ENCODE results near the gene FAF2.

FAF2 gene

DNA sequence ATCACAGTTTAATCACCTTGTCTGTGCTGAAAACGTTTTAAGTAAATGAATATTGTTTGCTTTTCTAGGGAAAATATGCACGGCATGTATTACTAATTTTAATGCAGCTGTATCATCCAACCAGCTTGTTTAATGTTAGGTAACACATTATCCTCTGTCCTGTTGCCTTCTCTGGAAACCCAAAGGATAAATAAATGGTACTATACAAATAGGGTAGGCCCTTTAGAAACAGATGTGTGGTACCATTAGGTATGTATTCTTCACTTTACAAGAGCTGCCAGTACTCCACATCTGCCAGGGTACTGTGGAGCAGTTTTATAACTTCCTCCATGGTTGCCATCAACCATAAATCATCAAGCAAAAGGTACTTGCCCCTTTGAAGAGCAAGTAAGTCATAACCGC, 42.9 kb downstream of the FAF2 start:
- peaks cover 71% of the 10 kb centered on the region for H3K36me3 ChIP-seq
- peaks cover 16 to 24% of the 10 kb centered on the region in 2 experiments for H3K4me1 ChIP-seq (ENCODE audit: control insufficient read depth in 1 of 2, insufficient read depth in 1 of 2, low read depth in 1 of 2, low read length in 1 of 2)
- TF ChIP-seq, protein P1, sequence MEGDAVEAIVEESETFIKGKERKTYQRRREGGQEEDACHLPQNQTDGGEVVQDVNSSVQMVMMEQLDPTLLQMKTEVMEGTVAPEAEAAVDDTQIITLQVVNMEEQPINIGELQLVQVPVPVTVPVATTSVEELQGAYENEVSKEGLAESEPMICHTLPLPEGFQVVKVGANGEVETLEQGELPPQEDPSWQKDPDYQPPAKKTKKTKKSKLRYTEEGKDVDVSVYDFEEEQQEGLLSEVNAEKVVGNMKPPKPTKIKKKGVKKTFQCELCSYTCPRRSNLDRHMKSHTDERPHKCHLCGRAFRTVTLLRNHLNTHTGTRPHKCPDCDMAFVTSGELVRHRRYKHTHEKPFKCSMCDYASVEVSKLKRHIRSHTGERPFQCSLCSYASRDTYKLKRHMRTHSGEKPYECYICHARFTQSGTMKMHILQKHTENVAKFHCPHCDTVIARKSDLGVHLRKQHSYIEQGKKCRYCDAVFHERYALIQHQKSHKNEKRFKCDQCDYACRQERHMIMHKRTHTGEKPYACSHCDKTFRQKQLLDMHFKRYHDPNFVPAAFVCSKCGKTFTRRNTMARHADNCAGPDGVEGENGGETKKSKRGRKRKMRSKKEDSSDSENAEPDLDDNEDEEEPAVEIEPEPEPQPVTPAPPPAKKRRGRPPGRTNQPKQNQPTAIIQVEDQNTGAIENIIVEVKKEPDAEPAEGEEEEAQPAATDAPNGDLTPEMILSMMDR (IDR thresholded peaks at IDR 0.05): no peak
- no peak overlapping the region for H3K4me3 ChIP-seq (ENCODE audit: low read depth in 1 of 2, low read length in 1 of 2)
- H3K27ac ChIP-seq: no peak overlapping the region
- no peaks in the 10 kb centered on the region for H3K27me3 ChIP-seq
- H3K9me3 ChIP-seq: no peaks in the 10 kb centered on the region

DNA sequence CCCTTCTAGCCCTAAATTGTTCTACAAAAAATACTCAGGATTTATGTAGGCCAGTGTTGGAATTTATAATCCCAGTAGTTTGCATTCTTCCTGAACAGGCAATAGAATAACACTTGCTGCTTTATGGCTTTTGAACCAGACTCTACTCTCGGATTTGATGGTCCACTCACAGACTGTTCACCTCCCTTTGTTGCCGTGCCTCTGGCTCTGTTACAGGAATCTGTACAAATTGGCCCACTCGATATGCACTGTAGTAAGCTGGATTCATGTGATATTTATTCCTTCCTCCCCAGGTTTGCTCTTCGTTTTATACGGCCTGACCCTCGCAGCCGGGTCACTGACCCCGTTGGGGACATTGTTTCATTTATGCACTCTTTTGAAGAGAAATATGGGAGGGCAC, 43.7 kb downstream of the FAF2 start:
- H3K9me3 ChIP-seq: no peaks in the 10 kb centered on the region
- H3K27ac ChIP-seq: no peak overlapping the region
- peaks cover 12 to 17% of the 10 kb centered on the region in 2 experiments for H3K4me1 ChIP-seq (ENCODE audit: control insufficient read depth in 1 of 2, insufficient read depth in 1 of 2, low read depth in 1 of 2, low read length in 1 of 2)
- no peak overlapping the region for H3K4me3 ChIP-seq (ENCODE audit: low read depth in 1 of 2, low read length in 1 of 2)
- H3K27me3 ChIP-seq: no peaks in the 10 kb centered on the region
- TF ChIP-seq, protein P1 (IDR thresholded peaks at IDR 0.05): no peak
- H3K36me3 ChIP-seq: peaks cover 76% of the 10 kb centered on the region

DNA sequence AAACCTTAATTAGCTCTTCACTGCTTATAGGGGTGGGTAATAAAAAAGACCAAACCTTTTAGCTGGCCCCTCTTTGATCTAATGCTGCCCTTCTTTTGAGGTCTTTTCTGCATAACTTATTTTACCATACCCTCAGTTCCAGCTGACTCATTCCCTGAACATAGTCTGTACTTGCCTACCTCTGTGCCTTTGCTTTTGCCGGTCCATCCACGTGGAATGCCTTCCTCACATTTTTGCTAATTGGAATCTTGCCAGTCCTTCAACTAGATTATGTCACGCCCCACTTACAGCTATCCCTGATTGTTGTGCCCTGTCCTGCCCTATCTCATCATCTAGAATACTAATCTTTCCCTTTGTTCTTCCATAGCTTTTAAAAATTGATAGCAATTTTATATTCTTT, 44.2 kb downstream of the FAF2 start:
- H3K4me1 ChIP-seq (ENCODE audit: control insufficient read depth in 1 of 2, insufficient read depth in 1 of 2, low read depth in 1 of 2, low read length in 1 of 2): peaks cover 12 to 17% of the 10 kb centered on the region in 2 experiments
- H3K27me3 ChIP-seq: no peaks in the 10 kb centered on the region
- TF ChIP-seq, protein P1 (IDR thresholded peaks at IDR 0.05): no peak
- peaks cover 81% of the 10 kb centered on the region for H3K36me3 ChIP-seq
- no peaks in the 10 kb centered on the region for H3K9me3 ChIP-seq
- no peak overlapping the region for H3K4me3 ChIP-seq (ENCODE audit: low read depth in 1 of 2, low read length in 1 of 2)
- H3K27ac ChIP-seq: no peak overlapping the region

DNA sequence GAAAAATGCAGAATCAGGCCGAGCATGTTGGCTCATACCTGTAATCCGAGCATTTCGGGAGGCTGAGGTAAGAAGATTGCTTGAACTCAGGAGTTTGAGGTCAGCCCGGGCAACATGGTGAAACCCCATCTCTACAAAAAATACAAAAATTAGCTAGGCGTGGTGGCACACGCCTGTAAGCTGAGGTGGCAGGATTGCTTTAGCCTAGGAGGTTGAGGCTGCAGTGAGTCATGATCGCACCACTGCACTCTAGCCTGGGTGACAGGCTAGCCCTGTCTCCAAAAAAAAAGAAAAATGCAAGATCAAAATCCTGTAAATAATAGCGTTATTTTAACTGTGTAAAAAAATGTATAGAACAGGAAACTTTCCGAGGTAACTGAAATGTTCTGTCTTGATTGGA, 49.7 kb downstream of the FAF2 start:
- no peak overlapping the region for H3K27ac ChIP-seq
- TF ChIP-seq, protein P1 (IDR thresholded peaks at IDR 0.05): no peak
- no peaks in the 10 kb centered on the region for H3K4me1 ChIP-seq (ENCODE audit: control insufficient read depth in 1 of 2, insufficient read depth in 1 of 2, low read depth in 1 of 2, low read length in 1 of 2)
- H3K36me3 ChIP-seq: peaks cover 99% of the 10 kb centered on the region
- no peaks in the 10 kb centered on the region for H3K9me3 ChIP-seq
- H3K4me3 ChIP-seq (ENCODE audit: low read depth in 1 of 2, low read length in 1 of 2): no peak overlapping the region
- no peaks in the 10 kb centered on the region for H3K27me3 ChIP-seq

DNA sequence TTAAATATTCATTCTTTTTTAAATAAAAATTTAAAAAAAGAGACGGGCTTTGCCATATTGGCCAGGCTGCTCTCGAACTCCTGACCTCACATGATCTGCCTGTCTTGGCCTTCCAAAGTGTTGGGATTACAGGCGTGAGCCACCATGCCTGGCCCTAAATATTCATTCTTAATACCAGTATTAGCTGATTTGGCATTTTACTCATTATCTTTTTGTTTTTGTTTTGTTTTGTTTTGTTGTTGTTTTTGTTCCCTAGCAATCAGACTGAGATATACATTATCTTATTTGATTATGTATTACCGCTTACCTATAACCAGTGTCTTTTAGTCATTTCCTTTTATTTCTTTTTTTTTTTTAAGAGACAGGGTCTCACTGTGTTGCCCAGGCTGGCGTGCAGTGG, 51.1 kb downstream of the FAF2 start:
- H3K27me3 ChIP-seq: no peaks in the 10 kb centered on the region
- TF ChIP-seq, protein P1 (IDR thresholded peaks at IDR 0.05): no peak

DNA sequence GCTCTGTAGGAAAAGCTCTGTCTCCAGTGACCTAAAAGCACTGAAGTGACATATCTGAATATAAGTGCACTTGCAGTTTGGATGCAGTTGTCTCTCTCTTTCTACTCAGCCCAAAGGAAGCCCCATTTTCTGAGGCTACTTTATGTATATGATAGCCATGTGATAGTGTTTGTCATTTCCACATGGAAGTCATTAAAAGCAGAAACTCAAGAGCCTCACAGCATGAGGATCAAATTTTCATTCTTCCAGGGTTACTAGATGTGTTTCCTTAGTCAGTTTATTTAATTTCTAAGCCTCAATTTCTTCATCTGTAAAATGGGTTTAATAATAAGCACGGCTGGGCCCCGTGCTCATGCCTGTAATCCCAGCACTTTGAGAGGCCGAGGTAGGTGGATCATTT, 52.3 kb downstream of the FAF2 start:
- H3K9me3 ChIP-seq: no peaks in the 10 kb centered on the region
- H3K36me3 ChIP-seq: peaks cover 92% of the 10 kb centered on the region
- TF ChIP-seq, protein P1 (IDR thresholded peaks at IDR 0.05): no peak
- no peak overlapping the region for H3K27ac ChIP-seq
- H3K4me1 ChIP-seq (ENCODE audit: control insufficient read depth in 1 of 2, insufficient read depth in 1 of 2, low read depth in 1 of 2, low read length in 1 of 2): no peaks in the 10 kb centered on the region
- no peaks in the 10 kb centered on the region for H3K27me3 ChIP-seq
- H3K4me3 ChIP-seq (ENCODE audit: low read depth in 1 of 2, low read length in 1 of 2): no peak overlapping the region

More for the DNA sequence above, 51.1 kb downstream of the FAF2 start:
- H3K4me3 ChIP-seq (ENCODE audit: low read depth in 1 of 2, low read length in 1 of 2): no peak overlapping the region
- H3K4me1 ChIP-seq (ENCODE audit: control insufficient read depth in 1 of 2, insufficient read depth in 1 of 2, low read depth in 1 of 2, low read length in 1 of 2): no peaks in the 10 kb centered on the region
- H3K9me3 ChIP-seq: no peaks in the 10 kb centered on the region
- peaks cover 97% of the 10 kb centered on the region for H3K36me3 ChIP-seq
- H3K27ac ChIP-seq: no peak overlapping the region
